Measurements from ENCODE around the gene CYB5D1. TPM values are rescaled to one million over a fixed set of nuclear protein-coding genes. Genes with fewer than 3 reads are reported as not detected.

Gene CYB5D1
- total RNA-seq, 4 donors from 2014 or later, result 3.1 to 17.6 (median 16.2) TPM

DNA sequence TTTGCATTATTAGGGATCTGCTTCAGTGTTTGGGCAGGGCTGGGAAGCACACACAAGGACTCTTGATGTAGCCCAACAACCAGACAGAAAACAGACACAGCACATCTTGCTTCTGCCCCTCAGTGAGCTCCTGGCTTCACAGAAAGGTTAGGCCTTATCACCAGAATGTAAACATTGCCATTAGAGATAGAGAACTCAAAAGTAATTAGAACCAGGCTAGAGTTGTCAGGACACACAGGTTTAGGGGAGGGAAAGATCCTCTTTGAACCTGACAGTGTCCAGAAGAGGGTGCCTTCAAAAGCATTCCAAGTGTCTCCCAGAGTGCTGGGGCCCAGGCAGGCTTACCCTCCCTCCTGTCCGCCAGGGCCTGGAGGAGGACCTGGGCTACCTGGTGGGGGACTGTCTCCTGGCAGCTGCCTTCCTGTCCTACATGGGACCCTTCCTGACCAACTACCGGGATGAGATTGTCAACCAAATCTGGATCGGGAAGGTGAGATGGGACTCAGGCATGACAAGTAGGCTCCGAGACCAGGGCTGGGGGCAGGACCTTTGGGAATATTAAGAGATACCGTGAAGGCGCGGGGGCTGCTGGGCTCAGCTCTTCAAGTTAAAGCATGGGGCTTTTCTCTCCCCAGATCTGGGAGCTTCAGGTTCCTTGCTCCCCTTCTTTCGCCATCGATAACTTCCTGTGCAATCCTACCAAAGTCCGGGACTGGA lies 40.7 kb upstream of the CYB5D1 start:
- H3K27me3 ChIP-seq, result no peaks in the 10 kb centered on the region
- intact Hi-C loops (cut with DNase I; ENCODE audit: low total_unique reads), result no loop called here
- no peak for DNase-seq
- no peak overlapping the region for H3K4me3 ChIP-seq
- H3K27ac ChIP-seq, result no peak overlapping the region
- no peaks in the 10 kb centered on the region for H3K9me3 ChIP-seq
- no peaks in the 10 kb centered on the region for H3K36me3 ChIP-seq
- TF ChIP-seq, protein P1, sequence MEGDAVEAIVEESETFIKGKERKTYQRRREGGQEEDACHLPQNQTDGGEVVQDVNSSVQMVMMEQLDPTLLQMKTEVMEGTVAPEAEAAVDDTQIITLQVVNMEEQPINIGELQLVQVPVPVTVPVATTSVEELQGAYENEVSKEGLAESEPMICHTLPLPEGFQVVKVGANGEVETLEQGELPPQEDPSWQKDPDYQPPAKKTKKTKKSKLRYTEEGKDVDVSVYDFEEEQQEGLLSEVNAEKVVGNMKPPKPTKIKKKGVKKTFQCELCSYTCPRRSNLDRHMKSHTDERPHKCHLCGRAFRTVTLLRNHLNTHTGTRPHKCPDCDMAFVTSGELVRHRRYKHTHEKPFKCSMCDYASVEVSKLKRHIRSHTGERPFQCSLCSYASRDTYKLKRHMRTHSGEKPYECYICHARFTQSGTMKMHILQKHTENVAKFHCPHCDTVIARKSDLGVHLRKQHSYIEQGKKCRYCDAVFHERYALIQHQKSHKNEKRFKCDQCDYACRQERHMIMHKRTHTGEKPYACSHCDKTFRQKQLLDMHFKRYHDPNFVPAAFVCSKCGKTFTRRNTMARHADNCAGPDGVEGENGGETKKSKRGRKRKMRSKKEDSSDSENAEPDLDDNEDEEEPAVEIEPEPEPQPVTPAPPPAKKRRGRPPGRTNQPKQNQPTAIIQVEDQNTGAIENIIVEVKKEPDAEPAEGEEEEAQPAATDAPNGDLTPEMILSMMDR (IDR thresholded peaks at IDR 0.05), result no peak
- H3K4me1 ChIP-seq, result no peaks in the 10 kb centered on the region

- Histone ChIP-seq H3K27ac (no peak overlapping the region), H3K36me3 (no peaks in the 10 kb centered on the region), H3K27me3 (no peaks in the 10 kb centered on the region), H3K9me3 (no peaks in the 10 kb centered on the region), H3K4me1 (no peaks in the 10 kb centered on the region), H3K4me3 (no peak overlapping the region)
- TF ChIP-seq POLR2A (IDR thresholded peaks at IDR 0.05), result no peak
- TF ChIP-seq, protein P1 (IDR thresholded peaks at IDR 0.05), result no peak
- intact Hi-C loops (cut with DNase I; ENCODE audit: low total_unique reads), result no loop called here
- no peak for DNase-seq
These were observed 40.2 kb upstream of the CYB5D1 start for GRCh38 chr17:7817643-7817964.

DNA sequence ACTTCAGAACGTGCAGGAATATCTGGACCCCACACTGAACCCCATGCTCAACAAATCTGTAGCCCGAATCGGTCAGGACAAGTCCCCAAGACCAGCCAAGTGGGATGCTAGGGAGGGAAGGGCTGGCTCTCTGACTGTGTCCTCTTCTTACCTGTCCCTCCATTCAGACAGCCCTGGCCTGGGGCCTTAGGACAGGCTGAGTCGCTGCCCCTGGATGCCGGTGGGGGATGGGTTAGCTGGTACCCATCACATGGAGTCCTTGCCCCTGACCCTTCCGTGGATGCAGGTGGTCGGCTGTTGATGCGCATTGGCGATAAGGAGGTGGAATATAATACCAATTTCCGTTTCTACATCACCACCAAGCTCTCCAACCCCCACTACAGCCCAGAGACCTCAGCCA lies 39.8 kb upstream of the CYB5D1 start:
- no peaks in the 10 kb centered on the region for H3K4me1 ChIP-seq
- no peaks in the 10 kb centered on the region for H3K36me3 ChIP-seq
- DNase-seq, result no peak
- no peaks in the 10 kb centered on the region for H3K27me3 ChIP-seq
- TF ChIP-seq POLR2A (IDR thresholded peaks at IDR 0.05), result no peak
- TF ChIP-seq, protein P1 (IDR thresholded peaks at IDR 0.05), result no peak
- no peak overlapping the region for H3K4me3 ChIP-seq
- no peaks in the 10 kb centered on the region for H3K9me3 ChIP-seq
- no peak overlapping the region for H3K27ac ChIP-seq
- intact Hi-C loops (cut with DNase I; ENCODE audit: low total_unique reads), result no loop called here

GRCh38 chr17:7818746-7819645 lies 38.8 kb upstream of the CYB5D1 start:
- Histone ChIP-seq H3K27me3 (no peaks in the 10 kb centered on the region), H3K9me3 (no peaks in the 10 kb centered on the region), H3K4me1 (no peaks in the 10 kb centered on the region), H3K4me3 (no peak overlapping the region), H3K36me3 (no peaks in the 10 kb centered on the region), H3K27ac (no peak overlapping the region)
- TF ChIP-seq, protein P1 (IDR thresholded peaks at IDR 0.05), result no peak
- no peak for TF ChIP-seq POLR2A (IDR thresholded peaks at IDR 0.05)
- DNase-seq, result no peak
- intact Hi-C loops (cut with DNase I; ENCODE audit: low total_unique reads), result no loop called here

- Histone ChIP-seq H3K4me1 (no peaks in the 10 kb centered on the region), H3K36me3 (no peaks in the 10 kb centered on the region), H3K9me3 (no peaks in the 10 kb centered on the region), H3K27me3 (no peaks in the 10 kb centered on the region), H3K27ac (no peak overlapping the region), H3K4me3 (no peak overlapping the region)
- DNase-seq, result no peak
- intact Hi-C loops (cut with DNase I; ENCODE audit: low total_unique reads), result loop anchor here (10.0 kb wide), 1 partner anchor 75 kb away; no protein-coding TSS in a partner anchor
- no peak for TF ChIP-seq POLR2A (IDR thresholded peaks at IDR 0.05)
- TF ChIP-seq, protein P1 (IDR thresholded peaks at IDR 0.05), result no peak
These were observed 37.6 kb upstream of the CYB5D1 start for GRCh38 chr17:7820231-7820630.
